GM10266 (cell line): ENCODE data around the gene APBA3.

Experiments
- DNase-seq: peaks from one replicate; pipeline ENCODE4 v3.0.0; 2012; ENCODE audit errors: extremely low spot score
- CTCF ChIP-seq: IDR thresholded peaks from 2 replicates; pipeline ENCODE4 v1.5.1; 2012; ENCODE audit warnings: mild to moderate bottlenecking, low read depth; ENCODE audit not compliant: control insufficient read depth, insufficient read depth; ENCODE audit errors: missing control alignments

APBA3 gene

GRCh38 chr19:3781603-3782002 lies 20.1 kb upstream of the APBA3 start:
- TF ChIP-seq CTCF, result no peak
- no peak for DNase-seq

- no peak for DNase-seq
- no peak for TF ChIP-seq CTCF
These were observed 19.4 kb upstream of the APBA3 start for GRCh38 chr19:3780786-3781304.

GRCh38 chr19:3778899-3779723 lies 17.6 kb upstream of the APBA3 start:
- no peak for TF ChIP-seq CTCF
- no peak for DNase-seq

DNA sequence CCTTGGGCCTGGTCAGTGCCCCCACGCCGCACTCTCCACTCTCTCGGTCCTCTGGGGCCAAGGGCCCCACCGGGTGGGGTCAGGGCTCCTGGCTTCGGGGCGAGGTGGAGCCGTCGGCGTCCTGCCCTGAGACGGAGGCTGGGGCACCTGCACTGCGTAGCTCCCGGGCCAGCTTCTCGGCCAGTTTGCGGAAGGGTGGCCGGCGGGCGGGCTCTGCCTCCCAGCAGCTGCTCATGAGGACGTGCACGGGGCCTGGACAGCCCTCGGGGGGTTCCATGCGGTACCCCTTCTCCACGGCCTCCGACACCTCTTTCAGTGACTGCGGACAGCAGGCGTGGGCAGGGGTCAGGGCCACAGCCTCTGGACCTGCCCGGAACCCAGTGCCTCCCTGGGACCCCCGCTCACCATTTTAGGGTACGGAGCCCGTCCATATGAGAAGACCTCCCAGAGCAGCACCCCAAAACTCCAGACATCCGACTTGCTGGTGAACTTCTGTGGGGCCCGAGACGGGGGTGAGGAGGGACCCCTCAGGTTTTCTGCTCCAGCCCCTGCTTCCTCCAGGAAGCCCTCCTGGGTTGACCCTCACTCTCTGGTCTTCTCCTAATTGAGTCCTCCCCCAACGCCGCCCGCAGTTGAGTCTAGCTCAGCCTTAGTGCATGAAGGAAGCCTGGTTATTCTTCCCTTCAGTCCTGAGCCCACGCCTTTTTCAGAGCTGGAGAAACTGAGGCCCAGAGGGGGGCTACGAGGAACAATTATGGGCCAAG lies 16.8 kb upstream of the APBA3 start:
- TF ChIP-seq CTCF, result no peak
- no peak for DNase-seq

DNA sequence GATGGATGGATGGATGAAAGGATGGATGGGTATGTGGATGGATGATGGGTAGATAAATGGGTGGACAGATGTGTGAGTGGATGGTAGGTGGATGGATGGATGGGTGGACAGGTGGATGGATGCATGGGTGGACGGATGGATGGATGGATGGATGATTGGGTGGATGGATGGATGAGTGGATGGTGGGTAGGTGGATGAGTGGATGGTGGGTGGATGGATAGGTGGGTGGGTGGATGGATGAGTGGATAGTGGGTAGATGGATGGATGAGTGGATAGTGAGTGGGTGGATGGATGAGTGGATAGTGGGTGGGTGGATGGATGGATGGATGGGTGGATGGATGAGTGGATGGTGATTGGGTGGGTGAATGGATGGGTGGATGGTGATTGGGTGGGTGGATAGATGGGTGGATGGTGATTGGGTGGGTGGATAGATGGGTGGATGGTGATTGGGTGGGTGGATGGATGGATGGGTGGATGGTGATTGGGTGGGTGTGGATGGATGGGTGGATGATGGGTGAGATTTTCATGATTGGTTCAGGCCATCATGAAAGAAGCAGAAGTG lies 15.1 kb upstream of the APBA3 start:
- TF ChIP-seq CTCF, result no peak
- no peak for DNase-seq

- no peak for TF ChIP-seq CTCF
- no peak for DNase-seq
These were observed 14.3 kb upstream of the APBA3 start for GRCh38 chr19:3775831-3776230.

DNA sequence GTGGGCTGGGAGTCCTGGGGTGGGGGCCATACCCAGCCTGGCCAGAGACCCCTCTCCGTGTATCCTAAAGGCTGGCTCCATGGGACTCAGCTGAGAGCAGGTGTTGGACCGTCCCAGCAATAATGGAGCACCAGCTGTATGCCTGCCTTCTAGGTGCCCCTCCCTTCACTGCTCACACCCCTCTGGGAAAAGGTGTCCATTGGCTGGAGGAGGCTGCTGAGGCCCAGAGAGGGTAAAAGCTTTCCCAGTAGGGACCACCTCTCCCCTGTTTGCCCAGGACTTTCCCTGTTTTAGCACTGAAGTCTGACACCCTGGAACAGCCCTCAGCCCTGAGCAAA lies 13.9 kb upstream of the APBA3 start:
- no peak for DNase-seq
- TF ChIP-seq CTCF, result no peak
